ENCODE measurements around the gene CCDC63.

The CCDC63 gene

DNA sequence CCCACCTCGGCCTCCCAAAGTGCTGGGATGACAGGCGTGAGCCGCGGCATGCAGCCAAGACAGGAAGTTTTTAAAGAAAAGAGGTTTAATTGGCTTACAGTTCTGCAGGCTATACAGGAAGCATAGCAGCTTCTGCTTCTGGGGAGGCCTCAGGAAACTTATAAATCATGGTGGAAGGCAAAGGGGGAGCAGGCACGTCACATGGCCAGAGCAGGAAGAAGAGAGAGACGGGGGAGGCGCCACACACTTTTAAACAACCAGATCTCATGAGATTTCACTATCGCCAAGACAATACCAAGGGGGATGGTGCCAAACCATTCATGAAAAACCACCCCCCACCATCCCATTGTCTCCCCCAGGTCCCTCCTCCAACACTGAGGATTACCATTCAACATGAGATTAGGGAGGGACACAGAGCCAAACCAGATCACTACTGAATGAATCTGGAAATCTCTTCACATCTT is 14.1 kb downstream of the CCDC63 start:
- peaks cover 9% of the 10 kb centered on the region; the same call in 1 of the 2 replicates for H3K4me1 ChIP-seq (ENCODE audit: insufficient read depth, low read length)
- peak overlapping the region; percentile 46 for H3K27ac ChIP-seq (ENCODE audit: low read length)
- H3K4me3 ChIP-seq (ENCODE audit: low read length) = no peak overlapping the region
- H3K36me3 ChIP-seq (ENCODE audit: insufficient read depth, low read depth, low read length) = no peaks in the 10 kb centered on the region
- no peaks in the 10 kb centered on the region for H3K27me3 ChIP-seq (ENCODE audit: insufficient read depth, low read length)
- H3K9ac ChIP-seq (ENCODE audit: low read depth, low read length) = no peak overlapping the region; the same call in 1 of the 2 replicates
- H3K9me3 ChIP-seq (ENCODE audit: insufficient read depth, low read depth, low read length) = no peaks in the 10 kb centered on the region

DNA sequence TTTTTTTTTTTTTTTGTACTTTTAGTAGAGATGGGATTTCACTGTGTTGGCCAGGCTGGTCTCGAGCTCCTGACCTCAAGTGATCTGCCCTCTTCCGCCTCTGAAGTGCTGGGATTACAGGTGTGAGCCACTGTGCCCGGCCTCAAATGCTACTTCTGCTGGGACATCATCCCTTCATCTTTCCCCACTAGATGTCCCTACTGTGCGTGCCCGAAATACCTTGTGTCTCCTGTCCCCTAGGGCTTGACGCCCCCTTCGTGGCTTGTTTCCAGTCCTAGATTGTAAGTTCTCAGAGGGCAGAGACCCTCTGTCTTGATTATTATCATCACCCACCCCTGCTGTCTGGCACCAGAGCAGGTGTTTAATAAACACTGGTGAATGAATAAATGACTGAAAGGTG is 14.9 kb downstream of the CCDC63 start:
- Histone ChIP-seq H3K4me3 (ENCODE audit: low read length) (no peak overlapping the region), H3K9ac (ENCODE audit: low read depth, low read length) (no peak overlapping the region), H3K27ac (ENCODE audit: low read length) (no peak overlapping the region)

DNA sequence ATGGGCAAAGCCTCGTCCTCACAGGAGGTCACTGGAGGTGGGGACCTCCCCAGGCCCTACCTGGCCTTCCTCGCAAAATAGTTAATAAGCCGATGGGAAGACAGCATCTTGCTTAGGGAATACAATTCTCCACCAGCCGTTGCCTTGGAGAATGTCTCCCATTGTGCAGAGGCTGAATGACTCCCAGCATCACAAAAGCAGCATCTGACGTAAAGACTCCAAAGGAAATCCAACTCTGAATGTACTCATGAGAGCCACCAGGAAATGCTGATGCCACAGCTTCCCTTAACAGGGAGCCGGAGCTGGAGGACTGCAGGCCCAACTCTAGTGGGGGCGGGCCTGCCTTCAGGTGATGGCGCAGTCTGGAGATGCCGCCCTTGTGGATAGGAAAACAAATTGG is 15.5 kb downstream of the CCDC63 start:
- no peak overlapping the region for H3K27ac ChIP-seq (ENCODE audit: low read length)
- no peaks in the 10 kb centered on the region for H3K36me3 ChIP-seq (ENCODE audit: insufficient read depth, low read depth, low read length)
- no peaks in the 10 kb centered on the region for H3K9me3 ChIP-seq (ENCODE audit: insufficient read depth, low read depth, low read length)
- no peaks in the 10 kb centered on the region for H3K27me3 ChIP-seq (ENCODE audit: insufficient read depth, low read length)
- no peak overlapping the region for H3K4me3 ChIP-seq (ENCODE audit: low read length)
- H3K9ac ChIP-seq (ENCODE audit: low read depth, low read length) = no peak overlapping the region
- H3K4me1 ChIP-seq (ENCODE audit: insufficient read depth, low read length) = peaks cover 9% of the 10 kb centered on the region; the same call in 1 of the 2 replicates

More for the DNA sequence above, 14.9 kb downstream of the CCDC63 start:
- Histone ChIP-seq H3K9me3 (ENCODE audit: insufficient read depth, low read depth, low read length) (no peaks in the 10 kb centered on the region), H3K27me3 (ENCODE audit: insufficient read depth, low read length) (no peaks in the 10 kb centered on the region), H3K4me1 (ENCODE audit: insufficient read depth, low read length) (peaks cover 9% of the 10 kb centered on the region; the same call in 1 of the 2 replicates), H3K36me3 (ENCODE audit: insufficient read depth, low read depth, low read length) (no peaks in the 10 kb centered on the region)

DNA sequence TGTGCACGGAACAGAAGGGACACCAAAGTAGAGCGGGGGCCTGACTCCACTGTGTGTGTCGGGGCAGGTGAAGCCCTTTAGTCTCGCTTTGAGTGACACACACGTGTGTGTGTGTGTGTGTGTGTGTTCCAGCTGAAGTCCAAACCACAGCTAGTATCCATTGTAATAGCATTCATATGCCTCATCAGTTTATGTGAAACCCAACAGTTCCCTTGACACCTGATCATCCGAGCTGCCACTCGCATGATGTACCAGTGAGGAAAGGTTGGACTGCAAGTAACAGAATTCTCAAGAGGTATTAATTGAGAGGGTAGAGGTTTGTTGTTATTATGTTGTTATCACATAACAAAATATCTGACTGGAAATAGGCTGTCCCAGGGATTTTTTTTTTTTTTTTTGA is 16.4 kb downstream of the CCDC63 start:
- no peaks in the 10 kb centered on the region for H3K27me3 ChIP-seq (ENCODE audit: insufficient read depth, low read length)
- no peaks in the 10 kb centered on the region for H3K9me3 ChIP-seq (ENCODE audit: insufficient read depth, low read depth, low read length)
- H3K27ac ChIP-seq (ENCODE audit: low read length) = no peak overlapping the region
- no peaks in the 10 kb centered on the region for H3K36me3 ChIP-seq (ENCODE audit: insufficient read depth, low read depth, low read length)
- H3K4me3 ChIP-seq (ENCODE audit: low read length) = no peak overlapping the region
- H3K9ac ChIP-seq (ENCODE audit: low read depth, low read length) = no peak overlapping the region
- peaks cover 9% of the 10 kb centered on the region; the same call in 1 of the 2 replicates for H3K4me1 ChIP-seq (ENCODE audit: insufficient read depth, low read length)

DNA sequence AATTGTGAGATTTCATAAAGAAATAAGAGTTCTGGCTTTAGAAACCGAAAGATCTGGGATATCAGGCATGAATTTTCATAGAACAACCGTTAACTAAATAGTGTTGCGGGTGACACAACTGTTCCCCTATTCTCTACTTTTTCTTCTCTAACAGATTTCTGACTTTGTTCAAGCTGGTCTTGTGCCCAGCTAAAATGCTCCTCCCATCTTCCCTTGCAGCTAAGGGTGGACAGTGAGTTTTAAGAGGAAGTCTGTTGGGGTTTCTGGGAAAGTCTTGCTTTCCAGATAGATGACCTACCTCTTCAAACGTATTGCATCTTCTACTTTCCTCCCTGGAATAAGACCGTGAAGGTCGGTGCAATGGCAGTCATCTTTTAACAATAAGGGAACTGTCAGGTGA is 18.7 kb downstream of the CCDC63 start:
- peaks cover 9% of the 10 kb centered on the region; the same call in 1 of the 2 replicates for H3K4me1 ChIP-seq (ENCODE audit: insufficient read depth, low read length)
- H3K9me3 ChIP-seq (ENCODE audit: insufficient read depth, low read depth, low read length) = peaks cover 6% of the 10 kb centered on the region; the same call in 1 of the 2 replicates
- no peaks in the 10 kb centered on the region for H3K27me3 ChIP-seq (ENCODE audit: insufficient read depth, low read length)
- H3K36me3 ChIP-seq (ENCODE audit: insufficient read depth, low read depth, low read length) = no peaks in the 10 kb centered on the region
- no peak overlapping the region for H3K4me3 ChIP-seq (ENCODE audit: low read length)
- no peak overlapping the region for H3K9ac ChIP-seq (ENCODE audit: low read depth, low read length)
- H3K27ac ChIP-seq (ENCODE audit: low read length) = no peak overlapping the region

DNA sequence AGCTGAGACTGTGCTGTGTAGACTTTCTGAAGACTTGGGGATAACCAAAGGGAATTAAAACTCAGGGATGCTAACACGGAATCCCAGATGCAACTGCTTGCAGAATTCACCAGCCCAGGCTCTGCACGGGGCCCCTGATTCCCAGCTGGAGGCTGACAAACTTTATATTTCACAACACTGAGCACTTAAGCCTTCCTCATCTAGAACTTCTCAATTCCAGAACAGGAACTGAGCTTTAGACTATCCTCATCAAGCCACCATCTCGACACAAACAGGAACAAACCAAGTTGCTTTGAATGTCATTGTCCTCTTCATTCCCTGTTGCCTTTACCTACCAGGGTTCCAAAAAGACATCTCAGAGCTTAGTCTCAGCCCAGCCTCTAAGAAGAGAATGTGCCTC is 22.2 kb downstream of the CCDC63 start:
- Histone ChIP-seq H3K4me3 (ENCODE audit: low read length) (no peak overlapping the region), H3K36me3 (ENCODE audit: insufficient read depth, low read depth, low read length) (no peaks in the 10 kb centered on the region), H3K27ac (ENCODE audit: low read length) (no peak overlapping the region), H3K27me3 (ENCODE audit: insufficient read depth, low read length) (no peaks in the 10 kb centered on the region), H3K9me3 (ENCODE audit: insufficient read depth, low read depth, low read length) (peaks cover 6% of the 10 kb centered on the region; the same call in 1 of the 2 replicates), H3K9ac (ENCODE audit: low read depth, low read length) (no peak overlapping the region), H3K4me1 (ENCODE audit: insufficient read depth, low read length) (no peaks in the 10 kb centered on the region)

DNA sequence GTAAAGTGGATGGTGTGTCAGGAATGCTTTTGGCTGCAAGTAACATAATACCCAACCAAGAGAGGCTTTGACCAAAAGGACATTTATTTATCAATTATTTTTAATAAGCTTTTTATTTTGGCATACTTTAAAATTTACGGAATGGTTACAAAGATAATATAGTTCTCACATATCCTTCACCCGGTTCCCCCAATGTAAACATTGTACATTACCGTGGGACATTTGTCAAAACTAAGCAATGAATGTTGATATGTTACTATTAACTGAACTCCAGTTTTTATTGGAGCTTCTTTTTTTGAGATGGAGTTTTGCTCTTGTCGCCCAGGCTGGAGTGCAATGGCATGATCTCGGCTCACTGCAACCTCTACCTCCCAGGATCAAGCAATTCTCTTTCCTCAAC is 23.0 kb downstream of the CCDC63 start:
- H3K9me3 ChIP-seq (ENCODE audit: insufficient read depth, low read depth, low read length) = peaks cover 6% of the 10 kb centered on the region; the same call in 1 of the 2 replicates
- no peak overlapping the region for H3K4me3 ChIP-seq (ENCODE audit: low read length)
- no peak overlapping the region for H3K27ac ChIP-seq (ENCODE audit: low read length)
- no peak overlapping the region for H3K9ac ChIP-seq (ENCODE audit: low read depth, low read length)
- no peaks in the 10 kb centered on the region for H3K27me3 ChIP-seq (ENCODE audit: insufficient read depth, low read length)
- no peaks in the 10 kb centered on the region for H3K36me3 ChIP-seq (ENCODE audit: insufficient read depth, low read depth, low read length)
- no peaks in the 10 kb centered on the region for H3K4me1 ChIP-seq (ENCODE audit: insufficient read depth, low read length)

DNA sequence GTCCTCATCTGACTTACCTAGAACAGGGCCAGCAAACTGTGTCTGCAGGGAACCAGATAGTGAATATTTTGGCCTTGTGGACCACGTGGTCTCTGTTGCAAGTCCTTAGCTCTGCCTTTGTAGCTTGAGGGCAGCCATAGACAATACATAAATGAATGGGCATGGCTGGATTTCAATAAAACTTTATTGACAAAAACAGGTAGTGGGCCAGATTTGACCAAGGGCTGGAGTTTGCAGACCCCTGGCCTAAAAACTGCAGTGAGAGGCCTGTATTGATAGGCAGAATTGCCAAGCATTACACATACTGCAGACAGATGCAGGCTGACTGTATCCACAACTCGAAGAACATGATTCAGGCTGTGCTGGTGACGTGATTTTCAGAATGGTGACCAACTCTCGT is 25.3 kb downstream of the CCDC63 start:
- Histone ChIP-seq H3K27me3 (ENCODE audit: insufficient read depth, low read length) (no peaks in the 10 kb centered on the region), H3K27ac (ENCODE audit: low read length) (no peak overlapping the region), H3K36me3 (ENCODE audit: insufficient read depth, low read depth, low read length) (no peaks in the 10 kb centered on the region), H3K4me1 (ENCODE audit: insufficient read depth, low read length) (no peaks in the 10 kb centered on the region), H3K9ac (ENCODE audit: low read depth, low read length) (no peak overlapping the region), H3K4me3 (ENCODE audit: low read length) (no peak overlapping the region), H3K9me3 (ENCODE audit: insufficient read depth, low read depth, low read length) (peaks cover 6% of the 10 kb centered on the region; the same call in 1 of the 2 replicates)

DNA sequence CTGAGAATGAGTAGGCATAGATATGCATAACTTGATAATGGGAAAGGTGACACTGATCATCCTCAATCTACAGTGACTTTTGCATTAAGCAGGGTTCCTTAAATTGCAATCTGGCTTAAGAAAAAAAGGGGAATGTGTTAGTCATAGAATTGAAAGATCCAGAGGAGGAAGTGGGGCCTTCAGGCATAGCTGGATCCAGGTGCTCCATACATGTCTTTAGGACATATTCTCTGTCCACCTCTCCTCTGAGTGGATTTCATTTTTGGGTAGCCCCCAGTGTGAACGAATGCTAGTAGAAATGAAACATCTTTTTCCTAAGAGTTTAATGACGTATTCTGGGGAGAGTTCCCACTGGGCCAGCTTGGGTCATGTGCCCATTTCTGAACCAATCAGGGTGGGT is 27.6 kb downstream of the CCDC63 start:
- Histone ChIP-seq H3K9ac (ENCODE audit: low read depth, low read length) (no peak overlapping the region), H3K9me3 (ENCODE audit: insufficient read depth, low read depth, low read length) (peaks cover 3% of the 10 kb centered on the region; the same call in 1 of the 2 replicates), H3K27me3 (ENCODE audit: insufficient read depth, low read length) (no peaks in the 10 kb centered on the region), H3K27ac (ENCODE audit: low read length) (no peak overlapping the region), H3K4me3 (ENCODE audit: low read length) (no peak overlapping the region), H3K36me3 (ENCODE audit: insufficient read depth, low read depth, low read length) (no peaks in the 10 kb centered on the region), H3K4me1 (ENCODE audit: insufficient read depth, low read length) (no peaks in the 10 kb centered on the region)

DNA sequence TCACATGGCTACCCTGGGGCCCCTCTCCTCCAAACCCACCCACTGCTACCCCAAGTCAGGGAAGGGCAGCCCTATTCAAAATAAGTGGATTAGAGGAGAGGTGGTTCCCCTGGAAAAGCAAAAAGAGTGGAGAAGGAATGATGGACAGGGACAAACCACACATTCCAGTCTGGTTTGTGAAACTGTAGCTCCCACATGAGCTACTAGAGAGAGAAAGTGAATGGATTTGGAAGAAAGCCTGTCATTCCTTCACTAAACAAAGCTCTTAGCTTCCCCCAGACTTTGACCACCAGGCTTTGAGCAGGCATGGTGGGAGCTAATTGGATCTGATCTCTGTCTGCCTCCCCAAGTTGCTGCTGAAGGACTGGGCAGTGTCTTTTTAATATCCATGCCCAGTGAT is 28.0 kb downstream of the CCDC63 start:
- Histone ChIP-seq H3K9ac (ENCODE audit: low read depth, low read length) (no peak overlapping the region), H3K27me3 (ENCODE audit: insufficient read depth, low read length) (no peaks in the 10 kb centered on the region), H3K9me3 (ENCODE audit: insufficient read depth, low read depth, low read length) (no peaks in the 10 kb centered on the region), H3K4me1 (ENCODE audit: insufficient read depth, low read length) (no peaks in the 10 kb centered on the region), H3K27ac (ENCODE audit: low read length) (no peak overlapping the region), H3K4me3 (ENCODE audit: low read length) (no peak overlapping the region), H3K36me3 (ENCODE audit: insufficient read depth, low read depth, low read length) (no peaks in the 10 kb centered on the region)

DNA sequence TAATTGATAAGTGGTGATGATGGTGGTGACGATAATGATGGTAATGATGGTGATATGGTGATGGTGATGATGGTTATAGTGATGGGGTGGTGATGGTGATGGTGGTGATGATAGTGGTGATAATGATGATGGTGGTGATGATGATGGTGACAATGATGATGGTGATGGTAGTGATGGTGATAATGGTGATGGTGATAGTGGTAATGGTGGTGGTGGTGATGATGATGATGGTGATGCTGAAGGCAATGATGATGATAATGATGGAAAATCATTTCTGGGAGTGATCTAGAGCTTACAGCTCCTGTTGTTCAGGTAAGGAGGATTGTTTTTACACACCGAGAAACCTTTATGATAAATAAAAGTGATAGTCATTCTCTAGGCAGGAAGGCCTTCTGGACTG is 33.9 kb downstream of the CCDC63 start:
- Histone ChIP-seq H3K4me1 (ENCODE audit: insufficient read depth, low read length) (no peaks in the 10 kb centered on the region), H3K9ac (ENCODE audit: low read depth, low read length) (no peak overlapping the region), H3K4me3 (ENCODE audit: low read length) (no peak overlapping the region), H3K36me3 (ENCODE audit: insufficient read depth, low read depth, low read length) (no peaks in the 10 kb centered on the region), H3K27ac (ENCODE audit: low read length) (no peak overlapping the region), H3K27me3 (ENCODE audit: insufficient read depth, low read length) (no peaks in the 10 kb centered on the region), H3K9me3 (ENCODE audit: insufficient read depth, low read depth, low read length) (no peaks in the 10 kb centered on the region)

DNA sequence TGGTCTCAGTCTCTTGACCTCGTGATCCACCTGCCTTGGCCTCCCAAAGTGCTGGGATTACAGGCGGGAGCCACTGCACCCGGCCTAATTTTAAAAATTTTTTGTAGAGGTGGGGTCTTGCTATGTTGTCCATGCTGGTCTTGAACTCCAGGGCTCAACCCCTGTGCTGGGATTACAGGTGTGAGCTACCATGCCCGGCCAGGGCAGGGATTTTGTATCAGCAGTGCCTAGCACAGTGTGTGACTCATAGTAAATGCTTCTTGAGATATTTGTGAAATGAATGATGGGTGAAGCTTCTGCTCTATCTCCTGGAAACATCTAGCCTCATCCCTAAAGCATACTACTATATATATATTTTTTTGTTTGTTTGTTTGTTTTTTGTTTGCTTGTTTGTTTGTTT is 36.5 kb downstream of the CCDC63 start:
- no peaks in the 10 kb centered on the region for H3K36me3 ChIP-seq (ENCODE audit: insufficient read depth, low read depth, low read length)
- H3K27me3 ChIP-seq (ENCODE audit: insufficient read depth, low read length) = no peaks in the 10 kb centered on the region
- H3K9ac ChIP-seq (ENCODE audit: low read depth, low read length) = no peak overlapping the region
- H3K9me3 ChIP-seq (ENCODE audit: insufficient read depth, low read depth, low read length) = no peaks in the 10 kb centered on the region
- H3K4me3 ChIP-seq (ENCODE audit: low read length) = no peak overlapping the region
- H3K27ac ChIP-seq (ENCODE audit: low read length) = no peak overlapping the region
- no peaks in the 10 kb centered on the region for H3K4me1 ChIP-seq (ENCODE audit: insufficient read depth, low read length)
